ENCODE data around the gene CAMK1D. TPM values are rescaled to one million over a fixed set of nuclear protein-coding genes. Genes with fewer than 3 reads are reported as not detected.

CAMK1D gene
- total RNA-seq, 4 donors from 2014 or later, result 0.55 to 2.2 (median 1.5) TPM

DNA sequence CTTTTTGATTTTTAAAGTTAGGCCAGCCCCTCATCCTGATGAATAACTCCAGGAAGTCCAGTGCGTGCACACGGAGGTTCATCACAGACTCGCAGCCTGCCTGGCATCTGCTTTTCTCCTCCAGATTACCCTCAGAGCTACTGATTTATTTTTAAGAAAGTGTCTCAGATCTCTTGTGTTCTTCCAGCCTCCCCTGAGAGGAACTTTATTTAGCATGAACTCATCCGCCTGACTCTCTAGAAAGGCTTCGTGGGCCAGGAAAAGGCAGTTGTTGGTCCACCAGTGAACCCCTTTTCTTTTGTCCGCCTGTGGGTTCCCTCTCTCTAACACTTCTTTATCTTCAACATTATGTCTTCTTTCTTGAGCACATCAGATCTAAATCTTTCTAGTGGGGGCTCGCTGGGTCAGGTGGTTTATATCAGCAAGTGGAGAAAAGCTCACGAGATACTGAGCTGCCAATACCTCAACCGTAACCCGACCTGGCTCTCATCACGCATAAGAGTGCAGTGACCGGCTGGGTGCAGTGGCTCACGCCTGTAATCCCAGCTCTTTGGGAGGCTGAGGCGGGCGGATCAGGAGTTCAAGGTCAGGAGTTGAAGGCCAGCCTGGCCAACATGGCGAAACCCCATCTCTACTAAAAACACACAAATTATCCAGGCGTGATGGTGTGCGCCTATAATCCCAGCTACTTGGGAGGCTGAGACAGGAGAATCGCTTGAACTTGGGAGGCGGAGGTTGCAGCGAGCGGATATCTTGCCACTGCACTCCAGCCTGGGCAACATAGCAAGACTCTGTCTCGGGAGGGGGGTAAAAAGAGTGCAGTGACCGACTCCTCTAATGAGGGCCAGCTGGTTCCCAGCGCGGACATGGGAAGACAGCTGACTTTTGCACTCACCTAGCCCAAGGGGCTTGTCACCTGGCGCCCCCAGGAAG, 489.9 kb downstream of the CAMK1D start:
- no peak for ATAC-seq
- intact Hi-C loops (cut with DNase I; ENCODE audit: low total_unique reads), result no loop called here
- no peak overlapping the region for H3K27ac ChIP-seq

DNA sequence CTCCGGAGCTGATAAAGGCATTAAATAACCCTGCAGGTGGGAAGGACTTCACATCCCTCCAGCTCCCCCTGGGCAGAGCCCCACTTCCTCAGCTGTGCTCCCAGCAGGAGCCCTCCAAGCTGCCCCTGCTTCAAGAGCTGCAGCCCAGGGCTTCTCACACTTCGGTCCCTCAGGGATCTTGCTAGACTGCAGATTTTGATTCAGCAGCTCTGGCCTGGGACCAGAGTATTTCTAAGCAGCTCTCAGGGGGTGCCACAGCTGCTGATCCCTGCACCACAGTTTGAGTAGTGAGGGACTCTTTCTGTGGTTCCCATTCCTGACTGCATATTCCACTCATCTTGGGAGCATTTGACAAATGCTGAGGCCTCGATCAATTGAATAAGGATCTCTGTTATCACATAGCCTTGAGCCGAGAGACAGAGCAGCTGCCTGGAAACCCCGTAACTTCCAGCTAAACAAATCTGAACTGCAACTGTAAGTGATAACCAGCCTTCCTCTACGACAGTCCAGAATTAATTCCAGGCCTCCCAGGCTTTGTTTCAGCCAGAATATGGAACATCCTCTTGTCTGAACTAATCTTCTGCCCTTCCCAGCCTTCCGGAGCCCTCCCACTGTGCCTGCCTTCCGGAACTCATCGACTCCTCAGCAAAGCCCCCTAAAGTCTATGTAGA, 490.7 kb downstream of the CAMK1D start:
- no peak overlapping the region for H3K27ac ChIP-seq
- ATAC-seq, result peak in 1 of 2 donors; percentile 26
- H3K36me3 ChIP-seq, result no peaks in the 10 kb centered on the region
- in situ Hi-C loops (cut with MboI; ENCODE audit: low sequenced_read_pairs in 4 of 4) (no loop called here), intact Hi-C loops (cut with DNase I; ENCODE audit: low total_unique reads) (no loop called here)
- no peaks in the 10 kb centered on the region for H3K27me3 ChIP-seq
- TF ChIP-seq POLR2A (IDR thresholded peaks at IDR 0.05), result no peak
- no peaks in the 10 kb centered on the region for H3K9me3 ChIP-seq
- H3K4me1 ChIP-seq, result no peaks in the 10 kb centered on the region
- no peak overlapping the region for H3K4me3 ChIP-seq
- DNase-seq, result no peak

More for the DNA sequence above, 489.9 kb downstream of the CAMK1D start:
- Histone ChIP-seq H3K27me3 (no peaks in the 10 kb centered on the region), H3K36me3 (no peaks in the 10 kb centered on the region), H3K9me3 (no peaks in the 10 kb centered on the region), H3K4me3 (no peak overlapping the region), H3K4me1 (no peaks in the 10 kb centered on the region)
- TF ChIP-seq, protein P1, sequence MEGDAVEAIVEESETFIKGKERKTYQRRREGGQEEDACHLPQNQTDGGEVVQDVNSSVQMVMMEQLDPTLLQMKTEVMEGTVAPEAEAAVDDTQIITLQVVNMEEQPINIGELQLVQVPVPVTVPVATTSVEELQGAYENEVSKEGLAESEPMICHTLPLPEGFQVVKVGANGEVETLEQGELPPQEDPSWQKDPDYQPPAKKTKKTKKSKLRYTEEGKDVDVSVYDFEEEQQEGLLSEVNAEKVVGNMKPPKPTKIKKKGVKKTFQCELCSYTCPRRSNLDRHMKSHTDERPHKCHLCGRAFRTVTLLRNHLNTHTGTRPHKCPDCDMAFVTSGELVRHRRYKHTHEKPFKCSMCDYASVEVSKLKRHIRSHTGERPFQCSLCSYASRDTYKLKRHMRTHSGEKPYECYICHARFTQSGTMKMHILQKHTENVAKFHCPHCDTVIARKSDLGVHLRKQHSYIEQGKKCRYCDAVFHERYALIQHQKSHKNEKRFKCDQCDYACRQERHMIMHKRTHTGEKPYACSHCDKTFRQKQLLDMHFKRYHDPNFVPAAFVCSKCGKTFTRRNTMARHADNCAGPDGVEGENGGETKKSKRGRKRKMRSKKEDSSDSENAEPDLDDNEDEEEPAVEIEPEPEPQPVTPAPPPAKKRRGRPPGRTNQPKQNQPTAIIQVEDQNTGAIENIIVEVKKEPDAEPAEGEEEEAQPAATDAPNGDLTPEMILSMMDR (IDR thresholded peaks at IDR 0.05 in 4 of 5, conservative IDR thresholded peaks at IDR 0.05 in 1 of 5), result no peak
- no peak for TF ChIP-seq POLR2A (IDR thresholded peaks at IDR 0.05)
- DNase-seq, result no peak
- in situ Hi-C loops (cut with MboI; ENCODE audit: low sequenced_read_pairs in 4 of 4), result no loop called here

DNA sequence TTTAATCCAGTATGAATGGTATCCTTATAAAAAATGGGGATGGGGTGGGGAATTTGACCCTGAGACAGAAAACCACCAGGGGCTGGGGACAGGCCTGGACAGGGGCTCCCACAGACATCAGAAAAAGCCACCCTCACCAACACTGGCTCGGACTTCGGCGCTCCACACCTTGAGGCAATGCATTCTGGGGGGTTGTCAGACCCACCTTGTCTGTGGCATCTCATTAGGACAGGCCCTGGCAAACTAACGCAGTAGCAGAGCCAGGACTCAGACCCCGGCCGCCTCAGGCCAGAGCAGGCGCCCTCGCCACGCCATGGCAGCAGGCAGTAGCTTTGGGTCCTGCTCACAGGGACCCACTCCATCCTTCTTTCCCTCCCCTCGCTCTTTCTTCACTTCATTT, 492.1 kb downstream of the CAMK1D start:
- ATAC-seq, result no peak
- Histone ChIP-seq H3K27me3 (no peaks in the 10 kb centered on the region), H3K27ac (no peak overlapping the region), H3K4me1 (no peaks in the 10 kb centered on the region), H3K9me3 (no peaks in the 10 kb centered on the region), H3K4me3 (no peak overlapping the region), H3K36me3 (no peaks in the 10 kb centered on the region)
- DNase-seq, result no peak
- in situ Hi-C loops (cut with MboI; ENCODE audit: low sequenced_read_pairs in 4 of 4) (no loop called here), intact Hi-C loops (cut with DNase I; ENCODE audit: low total_unique reads) (no loop called here)
- no peak for TF ChIP-seq POLR2A (IDR thresholded peaks at IDR 0.05)
- TF ChIP-seq, protein P1 (IDR thresholded peaks at IDR 0.05 in 4 of 5, conservative IDR thresholded peaks at IDR 0.05 in 1 of 5), result no peak

DNA sequence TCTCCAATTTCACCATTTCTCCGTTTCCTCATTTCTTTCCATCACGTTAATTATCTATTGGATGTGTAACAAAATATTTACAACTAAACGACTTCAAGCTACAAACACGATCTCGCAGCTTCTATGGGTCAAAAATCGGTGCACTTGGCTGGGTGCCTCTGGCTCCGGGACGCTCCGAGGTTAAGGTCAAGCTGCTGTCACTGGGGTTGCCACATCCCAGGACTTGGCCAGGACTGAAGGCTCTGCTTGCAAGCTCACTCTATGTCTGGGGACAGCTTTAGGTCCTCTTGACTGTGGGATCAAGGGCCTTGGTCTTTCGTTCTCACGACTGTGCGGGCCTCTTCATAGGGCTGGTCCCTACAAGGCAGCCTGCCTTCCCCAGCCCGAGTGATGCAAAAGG, 492.5 kb downstream of the CAMK1D start:
- TF ChIP-seq, protein P1 (IDR thresholded peaks at IDR 0.05 in 4 of 5, conservative IDR thresholded peaks at IDR 0.05 in 1 of 5), result no peak
- TF ChIP-seq POLR2A (IDR thresholded peaks at IDR 0.05), result no peak
- Histone ChIP-seq H3K9me3 (no peaks in the 10 kb centered on the region), H3K4me3 (no peak overlapping the region), H3K27ac (no peak overlapping the region), H3K36me3 (no peaks in the 10 kb centered on the region), H3K27me3 (no peaks in the 10 kb centered on the region), H3K4me1 (no peaks in the 10 kb centered on the region)
- intact Hi-C loops (cut with DNase I; ENCODE audit: low total_unique reads), result no loop called here
- in situ Hi-C loops (cut with MboI; ENCODE audit: low sequenced_read_pairs in 4 of 4), result no loop called here
- no peak for ATAC-seq
- DNase-seq, result no peak

DNA sequence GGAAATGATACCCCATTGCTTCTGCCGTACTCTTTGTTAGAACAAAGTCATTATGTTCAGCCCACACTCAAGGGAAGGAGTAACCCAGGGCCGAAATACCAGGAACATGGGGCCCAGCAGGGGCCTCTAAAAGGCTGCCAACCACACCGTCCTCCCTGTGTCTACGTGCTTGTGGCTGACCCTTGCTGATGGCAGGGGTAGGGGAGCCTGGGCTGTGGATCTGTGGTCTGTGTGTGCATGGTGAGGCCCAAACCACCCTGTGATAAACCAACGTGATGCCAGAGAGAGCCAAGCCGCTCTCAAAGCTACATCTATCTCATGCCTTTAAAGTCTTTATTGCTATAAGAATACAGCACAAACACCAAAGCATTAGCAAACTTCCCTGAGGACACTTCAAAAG, 493.0 kb downstream of the CAMK1D start:
- Histone ChIP-seq H3K27ac (no peak overlapping the region), H3K27me3 (no peaks in the 10 kb centered on the region), H3K4me3 (no peak overlapping the region), H3K9me3 (no peaks in the 10 kb centered on the region), H3K4me1 (no peaks in the 10 kb centered on the region), H3K36me3 (no peaks in the 10 kb centered on the region)
- DNase-seq (no peak), ATAC-seq (no peak)
- TF ChIP-seq POLR2A (IDR thresholded peaks at IDR 0.05), result no peak
- TF ChIP-seq, protein P1 (IDR thresholded peaks at IDR 0.05 in 4 of 5, conservative IDR thresholded peaks at IDR 0.05 in 1 of 5), result no peak
- intact Hi-C loops (cut with DNase I; ENCODE audit: low total_unique reads), result no loop called here
- in situ Hi-C loops (cut with MboI; ENCODE audit: low sequenced_read_pairs in 4 of 4), result no loop called here

Measured in gastrocnemius medialis (tissue), 4 donors.